HepG2 (cell line): ENCODE data around the gene SNAPC4. TPM values are rescaled to one million over a fixed set of nuclear protein-coding genes. Genes with fewer than 3 reads are reported as not detected.
A peak's percentile ranks its signal among the peaks of the same experiment; 100 is the strongest.

Source experiments
- HHEX ChIP-seq: IDR thresholded peaks from 2 replicates; pipeline ENCODE4 v1.6.1; 2016; ENCODE audit warnings: control low read depth
- HOXD1 ChIP-seq: sonication (generic); formaldehyde crosslinking; IDR thresholded peaks from 2 replicates; pipeline ENCODE4 v1.5.0; 2020; ENCODE audit warnings: missing genetic modification reagents
- KLF16 ChIP-seq, 2 experiments: sonication (generic) in 1 of 2; formaldehyde crosslinking in 1 of 2; IDR thresholded peaks; 2 replicates each; pipeline versions ENCODE4 v1.6.1 to v1.8.0; 2016 to 2023; ENCODE audit warnings: missing genetic modification reagents in 2 of 2, missing compliant biosample characterization in 1 of 2
- ZBTB8A ChIP-seq: sonication (generic); formaldehyde crosslinking; IDR thresholded peaks from 2 replicates; pipeline ENCODE4 v1.4.0; 2020; ENCODE audit warnings: mild to moderate bottlenecking, low read depth, missing genetic modification reagents, borderline replicate concordance
- ZNF737 ChIP-seq: sonication (generic); formaldehyde crosslinking; IDR thresholded peaks from 2 replicates; pipeline ENCODE4 v1.5.0; 2020; ENCODE audit warnings: missing genetic modification reagents, mild to moderate bottlenecking, borderline replicate concordance
- ZNF841 ChIP-seq: sonication (generic); formaldehyde crosslinking; IDR thresholded peaks from 2 replicates; pipeline ENCODE4 v1.8.1; 2023; ENCODE audit warnings: missing genetic modification reagents, borderline replicate concordance
- polyA plus RNA-seq, 8 experiments: library from polyadenylated mRNA; depleted of rRNA in 3 of 8; stranded (reverse) in 7 of 8; unstranded in 1 of 8; fragments of >200 nt; fragmentation: Illumina TruSeq in 4 of 8; extraction: Trizol in 4 of 8; gene quantifications; 2 replicates each; pipeline versions ENCODE4 v1.2.1 to v1.2.3, GENCODE V29; 2011 to 2016; ENCODE audit warnings: low read depth in 4 of 8, missing spikeins in 1 of 8, mixed read lengths in 1 of 8; ENCODE audit not compliant: insufficient read depth in 1 of 8
- total RNA-seq, 5 experiments: library from RNA; depleted of rRNA; stranded (reverse); fragments of >200 nt; fragmentation: Illumina TruSeq; extraction: Trizol; gene quantifications; 2 replicates each; pipeline ENCODE4 v1.2.3, GENCODE V29; 2016; ENCODE audit warnings: low read depth in 1 of 5
- TF ChIP-seq, protein P1 (sequence below), 2 experiments: IDR thresholded peaks; 2 replicates each; pipeline ENCODE4 v1.6.1; 2011 to 2012; ENCODE audit warnings: low read length in 2 of 2, borderline replicate concordance in 1 of 2, low read depth in 1 of 2, mild to moderate bottlenecking in 1 of 2, moderate library complexity in 1 of 2
- TF ChIP-seq, protein P2 (sequence below): sonication (generic); formaldehyde crosslinking; IDR thresholded peaks from 2 replicates; pipeline ENCODE4 v1.4.0; 2020; ENCODE audit warnings: missing genetic modification reagents; ENCODE audit errors: not compliant biosample characterization
- TF ChIP-seq, protein P3 (sequence below): sonication (generic); formaldehyde crosslinking; IDR thresholded peaks from 2 replicates; pipeline ENCODE4 v1.4.0; 2020; ENCODE audit warnings: mild to moderate bottlenecking, missing genetic modification reagents
- TF ChIP-seq, protein P4 (sequence below): sonication (generic); formaldehyde crosslinking; IDR thresholded peaks from 2 replicates; pipeline ENCODE4 v1.4.0; 2020; ENCODE audit warnings: mild to moderate bottlenecking, missing genetic modification reagents
- TF ChIP-seq, protein P5 (sequence below): sonication (generic); formaldehyde crosslinking; IDR thresholded peaks from 2 replicates; pipeline ENCODE4 v1.4.0; 2020; ENCODE audit warnings: low read depth, missing genetic modification reagents

Gene SNAPC4
- total and polyA plus RNA-seq, 2 of the 13 experiments (the other 11 are each of a cell fraction or from before 2014, with no cell fraction given) = 2.0 to 6.0 TPM

DNA sequence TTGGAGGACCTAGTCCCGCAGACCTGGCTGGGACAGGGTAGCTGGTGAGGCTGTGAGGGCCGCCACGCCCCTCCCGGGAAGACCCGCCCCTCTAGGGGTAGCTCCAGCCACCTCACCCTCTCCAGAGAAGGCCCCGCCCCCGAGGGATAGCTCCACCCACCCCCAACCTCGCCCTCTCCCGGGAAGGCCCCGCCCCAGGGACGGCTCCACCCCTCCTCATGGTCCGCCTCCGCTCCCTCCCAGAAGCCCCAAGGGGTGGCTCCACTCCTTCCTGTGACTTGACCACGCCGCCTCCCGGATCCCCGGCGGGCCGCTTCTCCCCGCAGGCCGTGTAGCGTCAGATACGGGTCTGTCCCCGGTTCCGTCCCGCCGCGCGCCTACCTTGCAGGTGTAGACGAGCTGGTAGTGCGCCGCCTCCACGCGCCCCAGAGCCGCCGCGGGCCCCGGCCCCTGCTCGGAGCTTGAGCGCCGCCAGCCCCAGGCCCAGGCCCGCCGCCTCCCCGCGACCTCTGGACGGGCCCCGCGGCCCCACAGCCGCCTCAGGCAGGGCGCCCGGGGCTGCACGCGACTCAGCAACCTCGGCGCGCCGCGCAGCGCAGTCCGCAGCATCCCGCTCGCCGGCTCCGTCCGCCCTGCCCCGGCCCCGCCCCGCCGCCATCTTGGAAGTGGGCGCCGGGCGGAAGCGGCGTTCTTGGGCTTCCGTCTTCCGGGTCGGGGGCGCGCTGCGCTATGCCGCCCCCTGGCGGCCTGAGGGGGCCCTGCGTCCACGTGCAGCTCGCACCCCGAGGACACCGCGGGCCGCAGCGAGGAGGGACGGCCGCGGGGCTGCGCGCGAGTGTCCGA lies 36.6 kb downstream of the SNAPC4 start, which contains the start of gene DNLZ (continued):
- TF ChIP-seq, protein P1, sequence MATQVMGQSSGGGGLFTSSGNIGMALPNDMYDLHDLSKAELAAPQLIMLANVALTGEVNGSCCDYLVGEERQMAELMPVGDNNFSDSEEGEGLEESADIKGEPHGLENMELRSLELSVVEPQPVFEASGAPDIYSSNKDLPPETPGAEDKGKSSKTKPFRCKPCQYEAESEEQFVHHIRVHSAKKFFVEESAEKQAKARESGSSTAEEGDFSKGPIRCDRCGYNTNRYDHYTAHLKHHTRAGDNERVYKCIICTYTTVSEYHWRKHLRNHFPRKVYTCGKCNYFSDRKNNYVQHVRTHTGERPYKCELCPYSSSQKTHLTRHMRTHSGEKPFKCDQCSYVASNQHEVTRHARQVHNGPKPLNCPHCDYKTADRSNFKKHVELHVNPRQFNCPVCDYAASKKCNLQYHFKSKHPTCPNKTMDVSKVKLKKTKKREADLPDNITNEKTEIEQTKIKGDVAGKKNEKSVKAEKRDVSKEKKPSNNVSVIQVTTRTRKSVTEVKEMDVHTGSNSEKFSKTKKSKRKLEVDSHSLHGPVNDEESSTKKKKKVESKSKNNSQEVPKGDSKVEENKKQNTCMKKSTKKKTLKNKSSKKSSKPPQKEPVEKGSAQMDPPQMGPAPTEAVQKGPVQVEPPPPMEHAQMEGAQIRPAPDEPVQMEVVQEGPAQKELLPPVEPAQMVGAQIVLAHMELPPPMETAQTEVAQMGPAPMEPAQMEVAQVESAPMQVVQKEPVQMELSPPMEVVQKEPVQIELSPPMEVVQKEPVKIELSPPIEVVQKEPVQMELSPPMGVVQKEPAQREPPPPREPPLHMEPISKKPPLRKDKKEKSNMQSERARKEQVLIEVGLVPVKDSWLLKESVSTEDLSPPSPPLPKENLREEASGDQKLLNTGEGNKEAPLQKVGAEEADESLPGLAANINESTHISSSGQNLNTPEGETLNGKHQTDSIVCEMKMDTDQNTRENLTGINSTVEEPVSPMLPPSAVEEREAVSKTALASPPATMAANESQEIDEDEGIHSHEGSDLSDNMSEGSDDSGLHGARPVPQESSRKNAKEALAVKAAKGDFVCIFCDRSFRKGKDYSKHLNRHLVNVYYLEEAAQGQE (IDR thresholded peaks at IDR 0.05; ENCODE audit: borderline replicate concordance in 1 of 2, low read depth in 1 of 2, low read length in 2 of 2) = no peak
- TF ChIP-seq ZBTB8A (CRISPR knock-in tag) (no peak), HOXD1 (CRISPR knock-in tag) (no peak; the same call in 1 of the 2 replicates), ZNF737 (CRISPR knock-in tag) (no peak), KLF16 (CRISPR knock-in tag; IDR thresholded peaks at IDR 0.05) (peak in 1 of 2 experiments; percentile 67; a peak in 1 of 4 replicates), HHEX (CRISPR knock-in tag) (no peak), ZNF841 (CRISPR knock-in tag) (peak; percentile 89)
- TF ChIP-seq, protein P2, sequence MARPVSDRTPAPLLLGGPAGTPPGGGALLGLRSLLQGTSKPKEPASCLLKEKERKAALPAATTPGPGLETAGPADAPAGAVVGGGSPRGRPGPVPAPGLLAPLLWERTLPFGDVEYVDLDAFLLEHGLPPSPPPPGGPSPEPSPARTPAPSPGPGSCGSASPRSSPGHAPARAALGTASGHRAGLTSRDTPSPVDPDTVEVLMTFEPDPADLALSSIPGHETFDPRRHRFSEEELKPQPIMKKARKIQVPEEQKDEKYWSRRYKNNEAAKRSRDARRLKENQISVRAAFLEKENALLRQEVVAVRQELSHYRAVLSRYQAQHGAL = no peak
- TF ChIP-seq, protein P3, sequence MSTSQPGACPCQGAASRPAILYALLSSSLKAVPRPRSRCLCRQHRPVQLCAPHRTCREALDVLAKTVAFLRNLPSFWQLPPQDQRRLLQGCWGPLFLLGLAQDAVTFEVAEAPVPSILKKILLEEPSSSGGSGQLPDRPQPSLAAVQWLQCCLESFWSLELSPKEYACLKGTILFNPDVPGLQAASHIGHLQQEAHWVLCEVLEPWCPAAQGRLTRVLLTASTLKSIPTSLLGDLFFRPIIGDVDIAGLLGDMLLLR (CRISPR knock-in tag) = peak; percentile 84; the same call in 1 of the 2 replicates
- TF ChIP-seq, protein P4, sequence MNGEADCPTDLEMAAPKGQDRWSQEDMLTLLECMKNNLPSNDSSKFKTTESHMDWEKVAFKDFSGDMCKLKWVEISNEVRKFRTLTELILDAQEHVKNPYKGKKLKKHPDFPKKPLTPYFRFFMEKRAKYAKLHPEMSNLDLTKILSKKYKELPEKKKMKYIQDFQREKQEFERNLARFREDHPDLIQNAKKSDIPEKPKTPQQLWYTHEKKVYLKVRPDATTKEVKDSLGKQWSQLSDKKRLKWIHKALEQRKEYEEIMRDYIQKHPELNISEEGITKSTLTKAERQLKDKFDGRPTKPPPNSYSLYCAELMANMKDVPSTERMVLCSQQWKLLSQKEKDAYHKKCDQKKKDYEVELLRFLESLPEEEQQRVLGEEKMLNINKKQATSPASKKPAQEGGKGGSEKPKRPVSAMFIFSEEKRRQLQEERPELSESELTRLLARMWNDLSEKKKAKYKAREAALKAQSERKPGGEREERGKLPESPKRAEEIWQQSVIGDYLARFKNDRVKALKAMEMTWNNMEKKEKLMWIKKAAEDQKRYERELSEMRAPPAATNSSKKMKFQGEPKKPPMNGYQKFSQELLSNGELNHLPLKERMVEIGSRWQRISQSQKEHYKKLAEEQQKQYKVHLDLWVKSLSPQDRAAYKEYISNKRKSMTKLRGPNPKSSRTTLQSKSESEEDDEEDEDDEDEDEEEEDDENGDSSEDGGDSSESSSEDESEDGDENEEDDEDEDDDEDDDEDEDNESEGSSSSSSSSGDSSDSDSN (CRISPR knock-in tag) = peak; percentile 50; the same call in 1 of the 2 replicates
- TF ChIP-seq, protein P5, sequence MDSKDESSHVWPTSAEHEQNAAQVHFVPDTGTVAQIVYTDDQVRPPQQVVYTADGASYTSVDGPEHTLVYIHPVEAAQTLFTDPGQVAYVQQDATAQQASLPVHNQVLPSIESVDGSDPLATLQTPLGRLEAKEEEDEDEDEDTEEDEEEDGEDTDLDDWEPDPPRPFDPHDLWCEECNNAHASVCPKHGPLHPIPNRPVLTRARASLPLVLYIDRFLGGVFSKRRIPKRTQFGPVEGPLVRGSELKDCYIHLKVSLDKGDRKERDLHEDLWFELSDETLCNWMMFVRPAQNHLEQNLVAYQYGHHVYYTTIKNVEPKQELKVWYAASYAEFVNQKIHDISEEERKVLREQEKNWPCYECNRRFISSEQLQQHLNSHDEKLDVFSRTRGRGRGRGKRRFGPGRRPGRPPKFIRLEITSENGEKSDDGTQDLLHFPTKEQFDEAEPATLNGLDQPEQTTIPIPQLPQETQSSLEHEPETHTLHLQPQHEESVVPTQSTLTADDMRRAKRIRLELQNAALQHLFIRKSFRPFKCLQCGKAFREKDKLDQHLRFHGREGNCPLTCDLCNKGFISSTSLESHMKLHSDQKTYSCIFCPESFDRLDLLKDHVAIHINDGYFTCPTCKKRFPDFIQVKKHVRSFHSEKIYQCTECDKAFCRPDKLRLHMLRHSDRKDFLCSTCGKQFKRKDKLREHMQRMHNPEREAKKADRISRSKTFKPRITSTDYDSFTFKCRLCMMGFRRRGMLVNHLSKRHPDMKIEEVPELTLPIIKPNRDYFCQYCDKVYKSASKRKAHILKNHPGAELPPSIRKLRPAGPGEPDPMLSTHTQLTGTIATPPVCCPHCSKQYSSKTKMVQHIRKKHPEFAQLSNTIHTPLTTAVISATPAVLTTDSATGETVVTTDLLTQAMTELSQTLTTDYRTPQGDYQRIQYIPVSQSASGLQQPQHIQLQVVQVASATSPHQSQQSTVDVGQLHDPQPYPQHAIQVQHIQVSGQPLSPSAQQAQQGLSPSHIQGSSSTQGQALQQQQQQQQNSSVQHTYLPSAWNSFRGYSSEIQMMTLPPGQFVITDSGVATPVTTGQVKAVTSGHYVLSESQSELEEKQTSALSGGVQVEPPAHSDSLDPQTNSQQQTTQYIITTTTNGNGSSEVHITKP (CRISPR knock-in tag) = no peak
